NCI-H187 treated with DMSO at 0.1 percent for 48 hours (cell line): ENCODE results near the gene CMYA5.

ENCODE experiments used
- DNase-seq: peaks from one replicate; lab custom pipeline; 2025; lab: John Stamatoyannopoulos, UW

CMYA5 gene

GRCh38 chr5:79834754-79835714, 145.4 kb downstream of the CMYA5 start:
- no peak for DNase-seq

GRCh38 chr5:79837761-79838551, 148.3 kb downstream of the CMYA5 start:
- DNase-seq = no peak

DNA sequence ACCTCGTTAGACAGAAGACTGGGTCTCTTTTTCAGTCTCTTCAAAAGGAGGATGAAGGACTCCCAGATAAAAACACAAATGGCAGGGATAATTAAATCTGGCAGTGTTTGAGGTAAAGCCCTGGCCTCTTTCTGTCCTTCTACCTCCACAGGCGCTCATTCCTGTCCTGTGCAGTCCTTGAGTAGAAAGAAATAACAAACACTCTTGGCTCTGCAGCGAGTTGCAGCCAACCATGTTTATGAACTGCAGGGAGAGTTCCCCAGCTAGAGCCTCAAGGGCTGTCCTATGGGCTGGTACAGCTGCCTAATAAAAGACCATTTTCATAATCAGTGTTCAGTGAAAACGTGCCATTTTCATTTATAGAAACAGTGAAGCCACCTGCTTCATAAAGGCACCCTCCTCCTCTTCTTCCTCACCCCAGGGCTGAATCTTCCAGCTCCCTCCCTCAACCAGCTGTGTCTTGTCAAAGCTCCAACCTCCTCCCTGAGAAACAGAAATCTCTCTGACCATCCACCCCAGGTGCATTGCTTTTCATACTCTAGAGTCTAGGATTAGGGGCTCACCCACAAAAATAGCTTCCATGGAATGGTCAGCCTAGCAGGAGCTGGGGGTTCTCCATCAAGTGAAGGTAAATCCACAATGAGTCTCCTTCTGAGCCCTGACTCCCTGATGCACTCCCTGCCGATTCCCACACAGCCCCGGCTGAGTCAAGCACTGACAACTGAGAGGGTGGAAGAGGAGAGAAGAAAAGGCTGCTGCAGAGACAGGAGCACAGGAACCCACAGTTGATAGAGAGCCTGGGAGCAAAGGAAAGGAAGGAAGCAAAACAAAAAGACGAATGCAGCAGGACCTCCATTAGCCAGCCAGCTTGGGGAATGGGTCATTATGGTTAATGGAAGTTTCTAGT, 150.7 kb downstream of the CMYA5 start:
- no peak for DNase-seq

DNA sequence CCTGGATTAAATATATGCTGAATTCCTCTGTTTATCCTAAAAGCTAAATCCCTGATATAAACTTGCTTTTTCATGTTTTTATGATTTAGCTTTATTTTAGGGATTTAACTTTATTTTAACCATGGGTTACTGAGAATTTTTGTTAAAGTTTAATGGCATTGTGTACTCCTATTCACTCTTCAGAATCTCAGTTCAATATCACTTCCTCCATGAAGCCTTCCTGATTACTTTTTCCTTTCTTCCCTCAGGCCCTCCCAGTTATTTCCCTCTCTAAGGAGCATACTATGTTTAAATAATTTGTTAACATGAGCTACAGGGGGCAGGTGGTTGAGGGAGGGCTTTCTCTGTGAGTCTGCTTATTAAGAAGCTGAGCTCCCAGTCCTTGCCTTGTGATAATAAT, 151.5 kb downstream of the CMYA5 start:
- no peak for DNase-seq

DNA sequence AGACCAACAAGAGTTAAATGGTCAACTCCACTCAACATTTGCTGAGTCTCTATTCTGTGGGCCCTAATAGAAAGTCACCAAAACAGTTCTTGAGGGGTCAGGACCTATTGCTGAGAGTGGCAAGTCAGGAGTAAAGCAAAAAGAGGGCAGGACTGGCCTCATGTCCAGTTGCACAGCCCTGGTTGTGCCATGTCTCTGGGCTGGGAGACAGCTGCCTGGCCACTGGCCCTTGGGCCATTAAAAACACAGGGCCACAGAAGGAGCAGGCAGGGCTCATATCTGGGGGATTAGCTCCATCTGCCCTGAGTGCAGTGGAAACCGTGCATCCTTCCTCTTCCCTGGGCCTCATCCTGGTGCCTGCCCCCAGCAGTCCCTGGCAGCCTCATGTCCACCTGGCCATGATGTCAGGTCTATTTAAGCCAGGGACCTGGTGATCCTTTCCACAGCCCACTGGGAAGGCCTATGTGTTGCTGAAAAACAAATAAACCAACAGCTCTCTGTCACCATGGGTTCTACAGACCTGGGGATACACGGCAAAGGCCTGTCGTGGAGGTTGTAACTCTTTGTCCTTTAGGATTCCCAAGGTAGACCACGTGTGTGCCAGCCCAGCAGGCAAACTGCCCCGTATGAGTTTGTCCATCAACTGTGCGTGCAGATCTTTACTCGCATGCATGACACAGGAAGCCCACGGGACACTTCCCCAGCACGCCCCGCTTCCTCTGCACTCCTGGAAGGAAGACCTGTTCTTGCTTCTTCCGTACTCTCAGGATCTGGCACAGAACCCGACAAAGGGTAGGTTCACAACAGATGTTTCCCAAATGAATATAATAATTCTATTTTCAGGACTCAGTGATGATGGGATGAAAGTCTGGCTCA, 152.6 kb downstream of the CMYA5 start:
- DNase-seq = no peak

DNA sequence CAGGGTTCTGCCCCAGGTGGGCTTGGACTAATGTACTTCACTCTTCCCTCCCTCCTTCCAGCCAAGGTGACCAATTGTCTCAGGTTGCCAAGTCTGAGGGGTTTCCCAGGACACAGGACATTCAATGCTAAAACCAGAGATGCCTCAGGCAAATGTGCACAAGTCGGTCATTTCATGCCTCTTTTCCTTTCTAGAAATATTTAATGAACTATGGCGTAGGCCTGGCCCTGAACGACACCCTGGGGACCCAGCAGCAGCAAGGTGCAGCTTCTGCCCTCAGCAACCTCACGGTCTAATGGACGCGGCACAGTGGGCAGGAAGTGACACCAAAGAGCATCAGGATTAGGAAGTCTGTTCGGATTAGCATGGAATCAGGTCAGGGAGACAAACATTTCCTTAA, 153.4 kb downstream of the CMYA5 start:
- DNase-seq = no peak

DNA sequence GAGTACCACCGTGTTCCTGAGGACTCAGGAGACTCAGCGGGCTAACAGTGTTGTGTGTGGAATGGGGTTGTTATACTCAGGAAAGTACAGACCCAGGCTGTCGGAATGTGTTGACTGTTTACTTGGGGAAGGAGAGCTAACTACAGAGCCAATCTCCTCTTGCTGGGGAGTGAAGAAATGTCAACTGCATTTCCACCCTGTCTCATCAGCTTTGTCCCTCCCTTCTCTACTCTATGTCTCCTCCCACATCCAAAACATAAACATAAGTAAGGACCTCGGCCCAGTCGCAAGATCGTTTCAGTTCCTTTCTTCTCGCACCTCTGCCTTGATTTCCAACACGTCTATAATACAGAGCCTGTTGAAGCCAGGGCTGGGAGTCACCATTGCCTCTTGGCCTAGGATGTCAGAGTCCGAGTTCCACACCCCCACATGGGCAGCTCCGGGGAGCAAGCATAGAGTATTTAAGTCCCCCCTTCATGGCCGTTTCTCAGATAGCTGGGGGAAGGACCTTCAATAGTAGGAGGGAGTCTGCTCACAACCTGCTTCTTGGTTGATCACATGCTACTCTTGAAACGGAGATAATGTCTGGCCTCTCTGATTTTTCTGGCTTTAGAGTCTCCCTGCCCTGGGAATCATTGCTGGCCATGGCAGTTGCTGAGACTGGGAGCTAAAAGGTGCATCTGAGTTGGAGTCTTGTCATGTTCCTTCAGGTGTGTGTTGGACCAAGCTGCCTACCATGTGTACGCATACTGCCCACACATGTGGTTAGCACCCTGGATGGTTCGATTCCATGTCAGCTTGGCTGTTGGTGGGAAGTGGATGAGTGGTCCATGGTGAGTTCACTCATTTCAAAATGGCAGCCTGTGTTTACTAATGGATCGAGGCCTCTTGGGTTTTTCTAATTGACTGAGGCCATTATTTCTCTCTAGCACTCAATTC, 154.1 kb downstream of the CMYA5 start:
- no peak for DNase-seq

- DNase-seq = no peak
Observed at GRCh38 chr5:79844571-79844970, 154.9 kb downstream of the CMYA5 start.

DNA sequence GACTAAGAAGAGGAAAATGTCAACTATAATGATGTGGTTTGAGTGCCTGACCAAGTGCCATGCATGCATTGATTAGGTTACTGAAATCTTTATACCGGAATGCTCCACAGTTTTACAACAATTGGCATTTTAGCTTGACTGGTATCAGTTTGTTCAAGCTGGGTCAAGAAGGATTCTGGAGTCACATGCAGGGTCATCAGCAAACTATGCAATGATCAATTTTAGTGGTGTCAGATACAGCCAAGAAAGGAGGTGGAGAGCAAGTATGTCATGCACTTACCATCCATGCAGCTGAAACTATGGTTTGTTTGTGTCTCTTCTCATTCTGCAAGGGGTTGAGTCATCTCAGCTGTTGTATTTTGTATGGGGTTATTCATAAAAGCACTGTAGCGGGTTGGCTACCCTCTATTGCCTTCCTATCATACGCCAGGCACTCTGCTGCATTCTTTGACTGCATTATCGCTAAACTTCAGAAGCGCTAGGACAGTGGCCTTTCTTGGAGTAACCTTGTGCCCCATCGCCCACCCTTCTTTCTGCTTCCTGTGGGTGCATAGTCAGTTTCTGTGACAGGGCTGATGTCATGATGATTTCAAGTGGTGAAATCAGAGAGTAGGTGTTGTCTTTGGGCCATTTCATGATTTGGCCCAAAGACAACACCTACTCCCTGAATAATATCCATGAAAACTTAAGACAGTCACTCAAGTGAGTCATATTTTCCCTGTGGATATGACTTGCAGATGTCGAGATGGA, 156.0 kb downstream of the CMYA5 start:
- DNase-seq = no peak

- no peak for DNase-seq
Observed at GRCh38 chr5:79846198-79846521, 156.5 kb downstream of the CMYA5 start.

GRCh38 chr5:79847561-79847960, 157.9 kb downstream of the CMYA5 start:
- DNase-seq = no peak

DNA sequence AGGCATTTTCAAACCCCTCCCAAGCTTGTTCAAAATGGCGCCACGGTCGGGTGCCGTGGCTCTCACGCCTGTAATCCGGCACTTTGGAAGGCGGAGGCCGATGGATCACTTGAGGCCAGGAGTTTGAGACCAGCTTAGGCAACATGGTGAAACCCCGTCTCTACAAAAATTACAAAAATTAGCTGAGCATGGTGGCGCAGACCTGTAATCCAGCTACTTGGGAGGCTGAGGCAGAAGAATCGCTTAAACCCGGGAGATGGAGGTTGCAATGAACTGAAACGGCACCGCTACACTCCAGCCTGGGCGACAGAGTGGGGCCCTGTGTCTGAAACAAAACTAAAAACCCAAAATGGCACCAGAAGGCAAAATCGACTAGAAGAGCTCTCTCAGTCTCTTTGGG, 159.4 kb downstream of the CMYA5 start:
- no peak for DNase-seq
